Gastrocnemius medialis (tissue), 4 donors: ENCODE results near the gene FAM13A.

Source experiments
- CTCF ChIP-seq, 5 experiments: fragments of 450-650 bp in 3 of 5; fragments of 200-600 bp in 2 of 5; sonication (generic) in 2 of 5; IDR thresholded peaks in 4 of 5; conservative IDR thresholded peaks in 1 of 5; 1 replicate in 4 of 5; 2 replicates in 1 of 5; pipeline ENCODE4 v1.5.1; 2016 to 2019; ENCODE audit warnings: antibody characterized with exemption in 5 of 5, mild to moderate bottlenecking in 3 of 5, moderate library complexity in 3 of 5
- POLR2A ChIP-seq, 2 donors: fragments of 450-650 bp; IDR thresholded peaks; one replicate each; pipeline ENCODE4 v1.6.1; 2017; ENCODE audit warnings: antibody characterized with exemption in 2 of 2, mild to moderate bottlenecking in 2 of 2, moderate library complexity in 2 of 2

- TF ChIP-seq CTCF (IDR thresholded peaks at IDR 0.05 in 4 of 5, conservative IDR thresholded peaks at IDR 0.05 in 1 of 5) (no peak), POLR2A (IDR thresholded peaks at IDR 0.05) (no peak)
Measured at GRCh38 chr4:88746206-88746605, 310.8 kb downstream of the FAM13A start.
